Effector CD8-positive, alpha-beta T cell (primary cell): ENCODE measurements around the gene PBRM1.

ENCODE experiments used
- DNase-seq: peaks from one replicate; lab custom pipeline; 2025; lab: John Stamatoyannopoulos, UW

Gene PBRM1

DNA sequence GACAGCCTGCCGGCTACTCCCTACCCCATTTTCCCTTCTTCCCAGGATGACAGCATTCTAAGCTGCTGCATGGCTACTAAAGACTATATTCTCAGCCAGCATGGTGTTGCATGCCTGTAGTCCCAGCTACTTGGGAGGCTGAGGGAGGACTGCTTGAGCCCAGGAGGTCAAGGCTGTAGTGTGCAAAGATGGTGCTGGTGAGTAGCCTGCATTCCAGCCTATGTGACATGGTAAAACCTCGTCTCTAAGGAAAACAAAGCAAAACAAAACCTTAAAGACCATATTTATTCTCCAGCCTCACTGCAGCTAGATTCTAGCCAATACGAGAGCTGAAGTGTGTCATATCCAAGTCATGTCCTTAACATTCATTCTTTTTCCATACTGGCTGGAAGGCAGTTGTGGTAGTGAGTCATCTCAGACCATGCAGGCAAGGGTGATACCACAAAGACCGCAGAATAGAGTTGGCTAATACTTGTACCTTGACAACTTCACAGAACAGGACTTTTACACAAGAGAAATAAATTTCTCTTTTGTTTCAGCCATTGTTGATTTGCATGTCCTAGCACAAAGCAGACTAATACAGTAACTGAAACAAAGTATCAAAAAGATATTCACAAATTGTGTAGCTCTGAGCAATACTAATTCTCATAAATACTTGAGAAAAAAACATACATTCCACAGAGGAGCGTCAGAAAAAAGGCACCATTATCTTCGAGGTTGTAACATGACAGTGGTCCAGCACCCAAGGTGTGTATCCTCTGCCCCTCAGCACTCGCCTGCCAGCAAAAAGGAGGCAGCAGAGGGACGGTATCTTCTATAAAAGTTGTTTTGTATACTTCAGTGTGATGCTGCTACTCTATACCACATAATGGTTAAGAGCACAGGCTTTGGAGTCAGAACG, 14.8 kb downstream of the PBRM1 start:
- DNase-seq = no peak

DNA sequence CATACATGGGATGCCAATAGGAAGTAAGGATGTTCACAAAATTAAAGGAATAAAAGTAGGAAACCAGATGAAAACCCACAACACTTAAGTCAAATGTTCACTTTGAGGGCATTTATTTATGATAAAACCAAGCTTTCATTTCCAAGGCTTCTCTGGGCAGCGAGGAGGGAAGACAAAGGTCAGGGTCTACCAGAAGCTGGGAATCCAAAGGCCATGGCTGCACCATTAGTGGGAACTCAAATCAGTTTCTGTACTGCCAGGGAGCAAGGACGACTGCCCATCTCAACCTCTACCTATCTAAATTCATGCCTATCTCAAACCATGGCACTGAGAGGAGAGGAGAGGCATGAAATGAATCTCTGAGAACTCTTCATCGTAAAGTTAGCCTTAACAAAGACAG, 22.6 kb downstream of the PBRM1 start:
- no peak for DNase-seq

DNA sequence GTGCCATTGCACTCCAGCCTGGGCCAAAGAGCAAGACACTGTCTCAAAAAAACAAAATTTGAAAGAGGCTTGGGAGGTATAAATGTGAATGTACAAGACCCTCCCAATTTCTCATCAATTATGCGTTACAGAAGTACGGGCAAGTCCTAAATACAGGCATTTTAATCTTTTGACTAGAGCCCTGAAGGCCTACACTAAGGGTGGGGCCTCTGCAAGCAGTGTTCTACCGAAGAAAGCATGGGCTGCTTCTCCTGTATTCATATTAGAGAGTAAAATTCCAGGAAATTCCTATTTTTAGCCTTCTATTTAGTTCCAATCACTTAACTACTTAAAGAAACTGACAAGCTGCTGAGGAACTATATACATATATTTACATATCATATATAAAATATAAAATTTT, 25.7 kb downstream of the PBRM1 start:
- no peak for DNase-seq

DNA sequence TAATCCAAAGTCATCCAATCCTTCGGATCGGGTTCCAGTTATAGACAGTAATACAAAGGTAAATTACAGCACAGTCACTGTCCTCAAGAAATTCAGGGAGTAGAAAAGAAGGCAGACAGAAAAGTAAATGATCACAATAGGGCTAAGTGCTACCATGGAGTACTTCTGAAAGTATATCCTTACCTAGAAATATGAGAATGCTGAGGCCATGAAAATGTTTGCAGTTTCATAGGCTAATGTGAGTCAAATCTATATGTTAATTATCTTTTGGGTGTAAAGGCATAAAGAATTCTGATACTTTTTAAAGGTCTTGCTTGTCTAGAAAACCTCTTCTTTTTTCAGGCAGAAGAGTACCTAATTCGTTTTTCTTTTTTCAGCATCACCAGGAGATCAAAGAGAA, 29.8 kb downstream of the PBRM1 start:
- no peak for DNase-seq

DNA sequence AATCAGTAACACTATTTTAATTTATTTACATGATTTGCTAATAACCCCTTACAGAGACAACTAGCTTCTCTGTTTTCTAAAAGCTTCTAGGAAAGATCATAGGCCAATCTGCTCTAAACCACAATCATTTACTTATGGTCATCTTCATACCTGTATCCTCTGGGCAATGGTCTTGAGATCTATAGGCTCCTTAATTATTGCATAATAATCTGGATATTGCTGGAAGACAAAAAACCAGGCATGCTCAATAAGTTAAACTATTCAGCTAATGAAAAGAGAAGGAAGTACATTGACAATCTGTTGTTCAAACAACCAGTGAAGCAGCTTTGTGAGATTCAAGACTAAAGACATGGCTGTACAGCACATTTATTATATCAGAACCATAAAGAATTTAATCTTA, 34.1 kb downstream of the PBRM1 start:
- DNase-seq = no peak

DNA sequence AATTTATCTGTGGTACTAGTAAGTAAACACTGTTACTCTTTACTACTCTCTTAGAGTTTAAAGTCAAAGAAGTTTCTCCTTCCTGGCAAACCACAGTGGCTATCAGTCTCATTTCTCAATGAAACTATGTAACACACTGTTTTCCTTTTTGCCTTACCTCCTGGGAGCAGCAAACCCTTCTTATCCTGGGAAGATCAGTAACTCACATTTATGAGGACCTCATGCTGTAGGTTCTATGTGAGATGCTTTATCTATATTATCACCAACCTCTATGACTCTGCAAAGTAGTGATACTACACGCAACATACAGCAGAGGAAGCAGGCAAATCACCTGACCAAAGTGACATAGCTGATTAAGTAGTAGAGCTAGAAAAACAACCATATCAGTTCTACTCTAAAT, 35.3 kb downstream of the PBRM1 start:
- DNase-seq = no peak

DNA sequence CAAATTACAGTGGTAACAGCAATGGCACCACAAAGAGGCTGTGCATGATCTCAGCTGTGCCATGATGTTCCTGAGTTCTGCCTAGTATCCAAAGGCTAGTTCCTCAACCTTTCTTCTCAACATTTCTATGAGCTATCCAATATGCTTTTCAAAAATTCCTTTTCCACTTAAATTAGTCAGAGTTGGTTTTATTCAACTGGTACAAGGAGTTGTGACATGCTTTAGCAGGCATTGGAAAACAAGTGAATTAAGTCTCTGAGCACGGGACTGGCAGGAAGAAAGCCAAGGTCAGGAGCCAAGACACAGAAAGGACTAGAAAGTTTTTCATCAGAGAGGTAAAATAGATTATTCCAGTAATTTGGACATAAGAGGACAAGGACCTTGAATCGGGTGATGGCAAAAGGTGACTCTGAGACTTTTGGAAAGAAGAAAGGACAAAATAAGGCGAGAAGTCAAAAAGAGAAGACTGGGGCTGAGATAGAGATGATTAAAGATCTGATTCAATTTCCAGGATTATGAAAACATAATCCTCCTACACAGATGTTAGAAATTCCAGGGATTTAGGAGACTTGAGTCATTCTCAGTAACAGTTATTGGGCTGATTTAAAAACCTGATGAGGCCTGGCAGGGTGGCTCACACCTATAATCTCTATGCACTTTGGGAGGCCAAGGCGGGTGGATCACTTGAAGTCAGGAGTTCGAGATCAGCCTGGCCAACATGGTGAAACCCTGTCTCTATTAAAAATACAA, 36.1 kb downstream of the PBRM1 start:
- no peak for DNase-seq

DNA sequence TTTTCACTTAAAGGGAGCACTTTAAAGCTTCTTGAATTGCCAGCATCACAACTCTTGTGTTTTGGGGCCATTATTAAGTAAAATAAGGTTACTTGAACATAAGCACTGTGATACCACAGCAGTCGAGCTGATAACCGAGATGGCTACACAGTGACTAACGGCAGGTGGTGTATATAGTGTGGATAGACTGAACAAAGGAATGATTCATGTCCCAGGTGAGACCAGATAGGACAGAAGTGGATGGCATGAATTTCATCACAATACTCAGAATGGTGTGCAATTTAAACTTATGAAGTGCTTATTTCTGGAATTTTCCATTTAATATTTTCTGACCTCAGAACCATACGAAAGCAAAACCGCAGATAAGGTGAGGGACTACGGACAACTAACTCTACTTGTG, 40.2 kb downstream of the PBRM1 start:
- no peak for DNase-seq

DNA sequence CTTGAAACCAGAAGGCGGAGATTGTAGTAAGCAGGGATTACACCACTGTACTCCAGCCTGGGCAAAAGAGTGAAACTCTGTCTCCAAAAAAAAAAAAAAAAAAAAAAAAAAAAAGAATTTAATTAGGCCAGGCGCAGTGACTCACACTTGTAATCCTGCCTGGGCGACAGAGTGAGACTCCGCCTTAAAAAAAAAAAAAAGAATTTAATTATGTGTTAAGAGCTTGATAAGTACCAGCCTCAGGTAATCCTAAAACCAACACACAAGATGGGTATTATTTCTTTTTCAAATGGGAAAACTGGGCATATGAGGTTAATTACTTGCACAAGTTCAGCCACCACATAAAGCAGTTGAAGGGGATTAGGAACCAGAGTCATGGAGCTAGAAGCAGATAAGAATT, 49.0 kb downstream of the PBRM1 start:
- DNase-seq = no peak

DNA sequence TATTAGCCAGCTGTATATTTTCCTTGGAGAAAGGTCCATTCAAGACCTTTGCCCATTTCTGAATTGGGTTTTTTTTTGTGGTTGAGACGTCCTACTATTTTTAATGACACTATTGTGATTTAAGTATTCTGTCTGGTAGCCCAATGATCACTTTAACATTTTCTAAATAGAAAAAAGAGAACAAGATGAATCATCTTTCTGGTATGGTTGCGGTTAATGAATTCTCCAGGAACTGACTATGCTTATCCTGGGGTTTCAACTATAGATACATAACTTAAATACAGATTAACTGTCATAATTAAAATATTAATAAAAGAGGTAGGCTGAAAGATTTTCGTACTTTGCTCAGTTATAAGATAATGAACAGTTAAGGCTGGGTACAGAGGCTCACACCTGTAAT, 51.9 kb downstream of the PBRM1 start:
- no peak for DNase-seq

DNA sequence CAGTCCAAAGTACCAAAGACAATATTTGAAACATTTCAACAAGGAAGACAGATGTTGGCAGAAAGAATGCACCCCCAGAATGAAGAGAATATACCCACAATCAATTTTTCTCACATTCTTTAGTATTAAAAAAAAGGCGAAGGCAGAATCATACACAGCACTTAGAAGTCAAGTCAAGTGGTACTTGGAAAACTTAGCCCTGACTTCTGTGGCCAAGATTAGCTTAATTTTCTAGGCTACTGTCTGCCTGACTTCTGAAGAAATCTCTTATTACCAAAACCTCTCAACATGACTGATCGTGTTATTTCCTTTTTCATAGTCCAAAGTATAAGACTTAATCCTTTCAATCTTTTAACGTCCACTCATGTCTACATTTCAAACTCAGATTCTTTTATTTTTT, 60.7 kb downstream of the PBRM1 start:
- no peak for DNase-seq

DNA sequence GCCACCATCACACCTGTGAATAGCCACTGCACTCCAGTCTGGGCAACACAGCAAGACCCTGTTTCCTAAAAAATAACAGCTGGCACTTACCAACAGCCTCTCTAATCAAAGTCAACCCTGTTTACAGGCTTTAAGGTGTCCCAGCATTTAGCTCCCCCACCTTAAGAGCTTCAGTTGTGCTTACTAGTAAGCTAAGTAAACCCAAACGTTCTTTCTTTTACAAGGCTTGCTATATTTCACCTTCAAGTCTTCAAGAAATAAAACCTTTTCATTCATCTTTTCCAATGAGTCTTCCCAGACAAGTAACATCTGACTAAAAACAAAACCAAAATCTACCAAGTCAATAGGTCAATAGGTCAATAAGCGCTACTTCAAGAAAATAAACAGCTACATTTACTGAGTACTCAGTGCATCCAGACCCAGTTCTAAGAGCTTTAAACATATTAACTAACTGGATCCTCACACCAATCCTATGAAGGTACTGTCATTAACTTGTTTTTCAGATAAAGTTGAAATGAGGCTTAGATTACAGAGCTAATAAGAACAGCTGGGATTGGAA, 62.4 kb downstream of the PBRM1 start:
- DNase-seq = no peak

DNA sequence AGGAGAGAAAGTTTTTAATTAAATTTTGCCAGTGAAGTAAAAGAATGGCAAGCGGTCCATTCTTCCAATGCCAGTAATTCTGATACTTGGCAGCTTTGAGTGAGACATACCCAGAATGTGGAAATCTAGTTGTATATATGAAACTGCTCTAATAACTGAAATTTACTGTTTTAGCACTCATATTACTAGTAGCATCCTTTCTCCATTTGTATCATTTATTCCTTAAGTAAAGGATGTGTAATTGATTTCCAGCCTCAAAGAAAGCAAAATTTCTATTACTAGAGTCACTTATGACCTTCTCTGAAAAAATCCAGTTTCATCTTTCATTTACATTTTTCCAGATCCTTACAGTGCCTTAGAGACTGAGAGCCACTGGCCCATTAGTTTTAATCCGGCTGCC, 65.1 kb downstream of the PBRM1 start:
- DNase-seq = no peak

DNA sequence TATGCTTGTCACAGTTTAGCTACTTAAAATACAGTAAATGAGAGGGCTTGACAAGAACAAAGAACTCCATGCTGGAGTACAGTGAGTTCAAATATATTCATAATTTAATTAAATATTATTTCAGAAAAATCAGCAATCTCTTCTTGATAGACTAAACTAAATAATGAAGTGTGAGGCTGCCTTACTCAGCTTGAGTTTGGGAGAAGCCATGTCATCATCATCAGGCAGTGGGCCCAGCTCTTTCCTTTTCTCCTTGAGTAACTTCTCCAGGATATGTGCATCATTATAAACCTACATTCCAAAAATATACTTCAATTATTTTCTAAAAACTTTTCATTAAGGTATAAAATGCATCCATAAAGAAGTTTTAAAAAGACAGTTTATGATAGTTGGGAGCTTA, 70.5 kb downstream of the PBRM1 start:
- DNase-seq = no peak

DNA sequence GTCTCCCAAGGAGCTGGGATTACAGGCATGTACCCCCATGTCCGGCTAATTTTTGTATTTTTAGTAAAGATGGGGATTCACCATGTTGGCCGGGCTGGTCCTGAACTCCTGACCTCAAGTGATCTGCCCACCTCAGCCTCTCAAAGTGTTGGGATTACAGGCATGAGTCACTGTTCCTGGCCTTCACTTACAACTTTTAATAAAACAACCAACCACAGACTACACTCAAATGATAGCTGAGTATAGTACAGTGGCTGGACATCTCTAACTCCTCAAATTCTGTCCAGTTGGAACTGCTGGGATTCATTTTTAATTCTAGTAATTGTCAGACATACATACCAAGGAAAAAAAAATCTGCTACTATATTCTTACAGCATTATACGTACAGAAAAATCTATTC, 71.0 kb downstream of the PBRM1 start:
- no peak for DNase-seq

DNA sequence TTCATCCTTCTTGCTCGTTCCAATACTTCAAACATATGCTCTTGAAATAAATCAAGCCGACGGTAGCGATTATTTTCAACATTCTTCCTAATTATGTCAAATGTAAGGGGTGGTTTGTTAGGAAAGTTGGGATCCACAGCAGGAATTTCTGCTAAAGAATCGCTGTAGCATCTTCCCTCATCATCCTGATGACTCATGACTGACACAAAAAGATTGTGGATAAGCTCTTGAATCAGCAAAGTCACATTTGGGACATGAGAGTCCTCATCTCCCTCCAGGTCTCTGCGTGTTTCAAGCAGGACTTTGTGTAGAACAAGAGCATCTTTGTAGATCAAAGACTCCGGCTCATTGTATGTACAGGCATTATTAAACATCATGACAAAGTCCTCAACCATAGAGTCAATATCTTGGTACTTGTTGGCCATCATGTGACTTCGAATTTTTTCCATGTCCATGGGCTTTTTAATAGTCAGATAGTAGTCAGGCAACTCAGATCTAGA, 76.3 kb downstream of the PBRM1 start:
- DNase-seq = no peak

DNA sequence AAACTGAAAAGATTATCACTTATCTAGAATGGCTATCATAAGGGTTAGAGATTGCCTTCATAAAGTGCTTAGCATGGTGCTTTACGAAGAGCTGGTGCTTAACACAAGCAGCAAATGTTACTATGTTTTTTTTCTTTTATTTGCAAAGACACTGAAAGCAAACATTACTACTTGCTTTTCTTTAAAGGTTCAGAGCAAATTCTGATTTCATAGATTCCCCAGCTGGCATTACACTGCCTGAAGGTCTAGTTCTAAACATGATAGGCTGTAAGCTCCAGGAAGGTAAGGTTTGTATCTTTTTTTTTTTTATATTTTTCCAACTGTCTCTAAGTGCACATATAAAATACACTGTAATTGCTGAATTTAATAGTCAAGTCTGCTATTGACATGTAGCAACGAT, 77.4 kb downstream of the PBRM1 start:
- DNase-seq = no peak

DNA sequence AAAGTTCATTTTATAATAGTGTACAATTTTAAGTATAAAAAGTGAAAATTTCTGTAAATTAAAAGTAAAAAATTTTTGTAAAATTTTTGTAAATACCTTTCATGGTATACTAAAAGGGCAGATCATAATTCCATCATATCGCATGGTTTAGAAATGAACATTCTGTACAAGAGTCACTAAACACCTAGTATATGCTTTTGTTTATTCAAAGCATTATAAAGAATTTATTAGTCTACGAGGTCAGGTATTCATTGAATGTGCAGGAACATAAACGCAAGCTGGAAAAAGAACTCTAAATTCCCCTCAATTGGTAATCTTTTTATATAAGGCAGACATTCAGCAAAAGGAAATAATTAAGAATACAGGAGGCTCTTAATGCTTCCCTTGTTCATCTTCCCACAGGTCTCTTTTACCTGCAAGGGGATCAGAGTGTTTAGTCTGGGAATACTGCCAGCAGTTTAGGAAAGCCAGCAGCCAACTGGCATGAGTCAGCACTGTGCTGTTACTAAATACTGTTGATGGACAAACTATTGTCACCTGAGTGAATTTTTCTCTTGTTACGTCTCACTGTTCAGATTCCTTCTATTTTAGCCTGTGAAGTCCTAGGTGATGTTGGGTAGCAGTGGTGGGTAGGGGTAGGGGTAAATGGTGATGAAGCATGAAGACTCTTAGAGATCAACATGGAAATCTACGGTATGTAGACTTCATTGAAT, 79.2 kb downstream of the PBRM1 start:
- no peak for DNase-seq

DNA sequence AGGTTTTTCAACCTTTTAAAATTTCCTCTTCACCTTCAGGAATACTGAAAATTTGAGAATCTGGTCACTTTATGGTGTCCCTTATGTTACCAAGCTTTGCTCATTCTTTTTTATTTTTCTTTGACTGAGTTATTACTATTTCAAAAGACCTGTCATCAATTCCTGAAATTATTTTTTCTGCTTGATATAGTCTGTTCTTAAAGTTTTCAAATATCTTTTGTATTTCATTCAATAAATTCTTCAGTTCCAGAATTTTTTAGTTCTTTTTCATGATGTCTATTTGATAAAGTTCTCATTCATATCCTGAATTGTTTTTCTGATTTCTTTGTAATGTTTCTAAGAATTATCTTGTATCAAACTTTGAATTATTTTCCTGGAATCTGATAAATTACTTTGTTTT, 85.5 kb downstream of the PBRM1 start:
- no peak for DNase-seq

DNA sequence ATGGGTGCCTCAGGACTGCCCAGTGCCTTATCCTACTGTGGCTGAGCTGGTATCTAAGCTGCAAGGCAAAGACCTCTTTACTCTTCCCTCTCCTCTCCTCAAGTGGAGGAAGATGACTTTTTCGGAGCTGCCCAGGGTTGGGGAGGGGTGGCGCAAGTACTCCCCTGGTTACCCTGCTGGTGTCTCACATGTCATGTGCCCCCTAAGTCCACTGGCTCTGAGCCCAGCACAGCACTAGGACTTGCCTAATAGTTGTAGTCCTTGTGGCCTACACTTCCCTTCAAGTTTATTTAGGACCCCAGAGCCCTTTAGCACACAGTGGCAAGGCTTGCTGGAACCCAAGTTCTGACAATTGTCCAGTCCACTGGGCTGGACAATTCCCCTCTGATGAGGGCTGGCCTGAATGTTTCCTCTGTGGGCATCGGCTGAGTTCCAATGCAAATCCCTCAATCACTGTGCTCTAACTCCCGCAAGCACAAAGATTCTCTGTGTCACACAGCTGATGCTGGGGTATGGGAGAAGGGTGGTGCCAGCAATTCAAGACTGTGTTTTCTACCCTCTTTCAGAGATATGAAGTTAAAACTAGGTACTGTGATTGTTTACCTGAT, 89.0 kb downstream of the PBRM1 start:
- no peak for DNase-seq

DNA sequence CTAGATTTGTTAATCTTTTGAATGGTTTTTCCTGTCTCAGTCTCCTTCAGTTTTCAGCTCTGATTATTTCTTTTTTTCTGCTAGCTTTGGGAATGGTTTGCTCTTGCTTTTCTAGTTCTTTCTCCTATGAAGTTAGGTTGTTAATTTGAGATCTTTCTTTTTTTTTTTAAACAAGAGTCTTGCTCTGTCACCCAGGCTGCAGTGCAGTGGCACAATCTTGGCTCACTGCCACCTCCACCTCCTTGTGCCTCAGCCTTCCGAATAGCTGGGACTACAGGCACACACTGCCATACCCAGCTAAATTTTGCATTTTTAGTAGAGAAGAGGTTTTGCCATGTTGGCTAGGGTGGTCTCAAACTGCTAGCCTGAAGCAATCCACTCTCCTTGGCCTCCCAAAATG, 92.6 kb downstream of the PBRM1 start:
- DNase-seq = no peak
